Smooth muscle cell of the brain vasculature (primary cell): ENCODE data around the gene MTMR3.
"Not testable (repeated sequence)": the region's sequence is repeated elsewhere in the genome, so short reads cannot be mapped to it uniquely, and the experiment has no call there.

Experiments
- DNase-seq: peaks from one replicate; pipeline ENCODE4 v3.0.0-alpha.2; 2012; ENCODE audit warnings: low read depth, low spot score

MTMR3 gene

GRCh38 chr22:29883045-29883774, at the start of gene MTMR3:
Gene MTMR3 (plus strand): TSS chr22:29883174. CDS start chr22:29971060, 87,886 bp downstream.
- DNase-seq: peak; percentile 67

- no peak for DNase-seq
Observed at GRCh38 chr22:29833392-29833965, 49.5 kb upstream of the MTMR3 start.

GRCh38 chr22:29834046-29834445, 48.9 kb upstream of the MTMR3 start:
- DNase-seq: no peak

GRCh38 chr22:29836791-29837370, 46.1 kb upstream of the MTMR3 start:
- DNase-seq: not testable (repeated sequence)

- DNase-seq: peak; percentile 89
Observed at GRCh38 chr22:29837741-29838598, 45.0 kb upstream of the MTMR3 start, which contains the start of gene ASCC2. Gene ASCC2 (minus strand): TSS chr22:29838274. CDS start chr22:29832325, 5,949 bp downstream.

GRCh38 chr22:29838599-29838956, 44.4 kb upstream of the MTMR3 start:
- no peak for DNase-seq

- DNase-seq: no peak
Observed at GRCh38 chr22:29839039-29839438, 43.9 kb upstream of the MTMR3 start.

GRCh38 chr22:29840498-29840897, 42.5 kb upstream of the MTMR3 start:
- DNase-seq: no peak

GRCh38 chr22:29842172-29842571, 40.8 kb upstream of the MTMR3 start:
- no peak for DNase-seq

- peak; percentile 32 for DNase-seq
Observed at GRCh38 chr22:29842740-29843139, 40.2 kb upstream of the MTMR3 start.

GRCh38 chr22:29846290-29846689, 36.7 kb upstream of the MTMR3 start:
- no peak for DNase-seq

- no peak for DNase-seq
Observed at GRCh38 chr22:29848111-29848510, 34.9 kb upstream of the MTMR3 start.

GRCh38 chr22:29854432-29854831, 28.5 kb upstream of the MTMR3 start:
- DNase-seq: no peak

GRCh38 chr22:29855611-29856181, 27.3 kb upstream of the MTMR3 start:
- DNase-seq: no peak

- DNase-seq: no peak
Observed at GRCh38 chr22:29856496-29856895, 26.5 kb upstream of the MTMR3 start.

- not testable (repeated sequence) for DNase-seq
Observed at GRCh38 chr22:29859030-29859429, 23.9 kb upstream of the MTMR3 start.

GRCh38 chr22:29860006-29860766, 22.8 kb upstream of the MTMR3 start:
- no peak for DNase-seq

GRCh38 chr22:29861672-29862297, 21.2 kb upstream of the MTMR3 start:
- no peak for DNase-seq

- DNase-seq: not testable (repeated sequence)
Observed at GRCh38 chr22:29865572-29865971, 17.4 kb upstream of the MTMR3 start.

GRCh38 chr22:29867260-29867659, 15.7 kb upstream of the MTMR3 start:
- DNase-seq: no peak
